Smooth muscle cell (in vitro differentiated cells): ENCODE data around the gene STXBP6. TPM values are rescaled to one million over a fixed set of nuclear protein-coding genes. Genes with fewer than 3 reads are reported as not detected.

Experiments used
- DNase-seq: peaks from one replicate; lab custom pipeline; 2025; ENCODE audit not compliant: unreplicated experiment; lab: John Stamatoyannopoulos, UW
- H2AFZ ChIP-seq: fragments of 200-600 bp; sonication (generic); 2 replicates; pipeline ENCODE4 v1.6.0; 2016; ENCODE audit warnings: antibody characterized with exemption, low read depth, mild to moderate bottlenecking
- H3F3A ChIP-seq: fragments of 200-600 bp; sonication (generic); 2 replicates; pipeline ENCODE4 v1.6.0; 2017; ENCODE audit warnings: antibody characterized with exemption, low read depth
- H3K27ac ChIP-seq: fragments of 200-600 bp; sonication (generic); 2 replicates; pipeline ENCODE4 v1.5.1; 2016; ENCODE audit warnings: low read depth, mild to moderate bottlenecking
- H3K27me3 ChIP-seq: fragments of 200-600 bp; sonication (generic); 2 replicates; pipeline ENCODE4 v1.6.1; 2016; ENCODE audit warnings: low read depth, mild to moderate bottlenecking
- H3K36me3 ChIP-seq: fragments of 200-600 bp; sonication (generic); 2 replicates; pipeline ENCODE4 v1.5.1; 2016; ENCODE audit warnings: low read depth
- H3K4me1 ChIP-seq: fragments of 200-600 bp; sonication (generic); 2 replicates; pipeline ENCODE4 v1.5.1; 2016; ENCODE audit warnings: low read depth
- H3K4me2 ChIP-seq: fragments of 200-600 bp; sonication (generic); 2 replicates; pipeline ENCODE4 v1.6.0; 2016; ENCODE audit warnings: mild to moderate bottlenecking
- H3K4me3 ChIP-seq: fragments of 200-600 bp; sonication (generic); 2 replicates; pipeline ENCODE4 v1.5.1; 2016; ENCODE audit warnings: mild to moderate bottlenecking
- H3K79me2 ChIP-seq: fragments of 200-600 bp; sonication (generic); 2 replicates; pipeline ENCODE4 v1.6.0; 2016; ENCODE audit warnings: low read depth, mild to moderate bottlenecking
- H3K9ac ChIP-seq: fragments of 200-600 bp; sonication (generic); 2 replicates; pipeline ENCODE4 v1.6.0; 2016; ENCODE audit warnings: low read depth
- H3K9me3 ChIP-seq: fragments of 200-600 bp; sonication (generic); replicated peaks from 2 replicates; pipeline ENCODE4 v1.5.1; 2016; ENCODE audit warnings: low read depth
- H4K20me1 ChIP-seq: fragments of 200-600 bp; sonication (generic); 2 replicates; pipeline ENCODE4 v1.6.0; 2016; ENCODE audit warnings: low read depth
- CTCF ChIP-seq: fragments of 200-600 bp; sonication (generic); IDR thresholded peaks from 2 replicates; pipeline ENCODE4 v1.5.1; 2017; ENCODE audit warnings: borderline replicate concordance, mild to moderate bottlenecking, antibody characterized with exemption; ENCODE audit not compliant: insufficient read depth, poor library complexity, severe bottlenecking
- WGBS: methylation state at CpG from one replicate; pipeline ENCODE4 v1.1.7; 2016; ENCODE audit warnings: low lambda C conversion rate; 5-methylcytosine and 5-hydroxymethylcytosine counted together
- polyA plus RNA-seq: library from polyadenylated mRNA; unstranded; fragments of >200 nt; fragmentation: Nextera tagmentation; extraction: Ambion mirVana; gene quantifications from 2 replicates; pipeline ENCODE4 v1.2.1, GENCODE V29; 2016
- total RNA-seq: library from RNA; depleted of rRNA; stranded (reverse); fragments of >200 nt; gene quantifications from 2 replicates; pipeline ENCODE4 v1.2.3, GENCODE V29; 2014

Gene STXBP6
- total and polyA plus RNA-seq, 2 experiments from 2014 or later, result 144 to 170 TPM

- Histone ChIP-seq H3K9ac (no peak overlapping the region), H3K4me3 (no peak overlapping the region), H4K20me1 (peaks cover 86% of the 10 kb centered on the region), H3K27me3 (no peaks in the 10 kb centered on the region), H3K4me1 (no peaks in the 10 kb centered on the region), H3K9me3 (no peaks in the 10 kb centered on the region), H3K27ac (no peak overlapping the region), H3F3A (no peaks in the 10 kb centered on the region), H3K79me2 (peaks cover 95% of the 10 kb centered on the region), H2AFZ (no peak overlapping the region), H3K4me2 (no peak overlapping the region), H3K36me3 (no peaks in the 10 kb centered on the region)
- no peak for TF ChIP-seq CTCF
- no peak for DNase-seq
- WGBS, result 90% methylated on average over 6 of the region's 6 CpGs
These were observed 102.8 kb downstream of the STXBP6 start for GRCh38 chr14:24947131-24947530.

- no peak for DNase-seq
- no peak for TF ChIP-seq CTCF
- Histone ChIP-seq H4K20me1 (peaks cover 98% of the 10 kb centered on the region), H3K4me1 (no peaks in the 10 kb centered on the region), H3K9me3 (no peaks in the 10 kb centered on the region), H3K79me2 (peaks cover 93% of the 10 kb centered on the region), H3K36me3 (no peaks in the 10 kb centered on the region), H3K27me3 (no peaks in the 10 kb centered on the region), H3K27ac (no peak overlapping the region), H3K4me3 (no peak overlapping the region), H3F3A (no peaks in the 10 kb centered on the region), H2AFZ (no peak overlapping the region), H3K4me2 (no peak overlapping the region), H3K9ac (no peak overlapping the region)
- 43% methylated on average over 2 of the region's 2 CpGs for WGBS
These were observed 105.1 kb downstream of the STXBP6 start for GRCh38 chr14:24944800-24945199.

- Histone ChIP-seq H3K9ac (no peak overlapping the region), H3K4me1 (peaks cover 9% of the 10 kb centered on the region), H4K20me1 (peaks cover 96% of the 10 kb centered on the region), H3K79me2 (peaks cover 92% of the 10 kb centered on the region), H3K27me3 (no peaks in the 10 kb centered on the region), H3K9me3 (no peaks in the 10 kb centered on the region), H3K4me2 (no peak overlapping the region), H3F3A (no peaks in the 10 kb centered on the region), H2AFZ (no peak overlapping the region), H3K4me3 (no peak overlapping the region), H3K27ac (no peak overlapping the region), H3K36me3 (no peaks in the 10 kb centered on the region)
- 64% methylated on average over 3 of the region's 3 CpGs for WGBS
- DNase-seq, result no peak
- TF ChIP-seq CTCF, result no peak
These were observed 106.9 kb downstream of the STXBP6 start for GRCh38 chr14:24943024-24943423.

- H3K36me3 ChIP-seq, result no peaks in the 10 kb centered on the region
- H3F3A ChIP-seq, result no peaks in the 10 kb centered on the region
- H3K9ac ChIP-seq, result no peak overlapping the region
- H3K27ac ChIP-seq, result no peak overlapping the region
- H2AFZ ChIP-seq, result no peak overlapping the region
- no peak overlapping the region for H3K4me3 ChIP-seq
- H3K4me1 ChIP-seq, result peaks cover 9% of the 10 kb centered on the region
- peaks cover 92% of the 10 kb centered on the region for H3K79me2 ChIP-seq
- 85% methylated on average over 1 of the region's 1 CpG for WGBS
- H3K4me2 ChIP-seq, result no peak overlapping the region
- DNase-seq, result no peak
- H4K20me1 ChIP-seq, result peaks cover 96% of the 10 kb centered on the region
- H3K27me3 ChIP-seq, result no peaks in the 10 kb centered on the region
- TF ChIP-seq CTCF, result no peak
- no peaks in the 10 kb centered on the region for H3K9me3 ChIP-seq
These were observed 108.2 kb downstream of the STXBP6 start for GRCh38 chr14:24941719-24942118.
